Adipose tissue (tissue), 3 donors: ENCODE data around the gene ST8SIA4. TPM values are rescaled to one million over a fixed set of nuclear protein-coding genes. Genes with fewer than 3 reads are reported as not detected.

Source experiments
- H3K27ac ChIP-seq: one replicate; pipeline ENCODE4 v1.5.1; 2013; ENCODE audit warnings: low read depth, low read length
- WGBS, 3 donors: extraction: QIAGEN DNeasy Blood & Tissue Kit; methylation state at CpG; one replicate each; pipeline ENCODE4 v1.1.7; 2013; 5-methylcytosine and 5-hydroxymethylcytosine counted together
- polyA plus RNA-seq, 3 donors: library from polyadenylated mRNA; stranded (reverse); fragments of 200-250 nt; gene quantifications; one replicate each; pipeline ENCODE4 v1.2.3, GENCODE V29; 2013
- donor health status: healthy with polysubstance abuse.
- donor health status: Bipolar disorder and iron deficiency.
- donor health status: healthy.

Gene ST8SIA4
- polyA plus RNA-seq, 3 donors, result 0.45 to 3.1 (median 2.7) TPM

DNA sequence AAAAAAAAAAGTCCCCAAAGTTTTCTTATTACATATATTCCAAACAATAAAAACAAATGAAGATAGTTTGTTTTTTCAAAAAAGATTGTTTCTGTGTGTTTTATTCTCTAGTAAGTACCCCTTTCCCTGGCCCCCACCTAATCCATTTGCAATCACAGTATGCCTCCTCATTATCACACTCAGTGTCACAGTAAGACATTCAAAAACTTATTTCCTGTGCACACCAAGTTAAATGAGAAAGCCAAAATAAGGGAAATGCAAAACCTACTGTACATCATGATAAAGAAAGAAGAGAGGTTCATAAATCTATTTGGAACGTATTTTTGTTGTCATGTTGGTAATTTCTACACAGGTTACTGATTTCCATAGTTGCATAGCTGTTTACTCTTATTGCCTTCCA, 62.3 kb downstream of the ST8SIA4 start:
- H3K27ac ChIP-seq, result no peak overlapping the region
- 31 to 37% (median 36%) methylated on average over 1 of the region's 1 CpG for WGBS, 3 donors

DNA sequence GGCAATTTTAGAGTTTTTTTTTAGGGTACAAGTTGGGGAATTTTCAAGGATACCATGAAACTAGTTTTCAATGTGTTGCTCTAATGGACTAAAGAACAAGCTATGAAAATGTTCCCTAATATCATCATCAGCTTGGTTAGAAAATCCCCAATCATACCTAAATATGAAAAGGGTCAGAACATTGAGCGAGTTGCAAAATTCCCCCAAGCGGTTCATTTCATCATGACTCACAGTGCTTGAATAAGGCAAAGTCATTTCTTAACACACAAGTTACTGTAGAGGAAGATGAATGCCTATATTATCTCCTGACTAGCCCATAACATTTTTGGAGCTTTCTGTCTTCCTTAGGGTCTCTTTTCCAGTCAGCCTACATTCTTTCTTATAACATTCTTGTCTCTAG, 62.7 kb downstream of the ST8SIA4 start:
- no peak overlapping the region for H3K27ac ChIP-seq
- WGBS, 3 donors, result 44 to 71% (median 44%) methylated on average over 2 of the region's 2 CpGs

DNA sequence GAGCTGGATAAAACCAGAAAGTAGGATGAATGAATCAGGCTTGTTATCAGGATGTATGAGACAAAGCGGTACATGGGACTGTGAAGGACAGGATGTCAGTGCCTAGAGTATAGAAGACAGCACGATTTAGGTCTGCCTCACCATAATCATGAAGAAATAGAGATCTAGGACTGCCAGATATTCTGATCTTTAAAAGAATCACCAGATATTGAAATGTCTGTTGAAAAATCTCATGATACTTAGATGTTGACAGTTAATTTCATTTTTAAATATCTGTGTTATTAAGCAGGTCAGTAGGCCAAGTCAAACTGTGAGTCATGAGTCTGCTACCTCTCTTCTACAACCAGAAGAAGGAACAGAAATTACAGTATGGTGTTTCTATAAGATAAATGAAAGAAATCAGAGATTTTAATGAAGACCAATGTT, 65.0 kb downstream of the ST8SIA4 start:
- no peak overlapping the region for H3K27ac ChIP-seq
- 80 to 90% (median 85%) methylated on average over 2 of the region's 2 CpGs for WGBS, 3 donors

DNA sequence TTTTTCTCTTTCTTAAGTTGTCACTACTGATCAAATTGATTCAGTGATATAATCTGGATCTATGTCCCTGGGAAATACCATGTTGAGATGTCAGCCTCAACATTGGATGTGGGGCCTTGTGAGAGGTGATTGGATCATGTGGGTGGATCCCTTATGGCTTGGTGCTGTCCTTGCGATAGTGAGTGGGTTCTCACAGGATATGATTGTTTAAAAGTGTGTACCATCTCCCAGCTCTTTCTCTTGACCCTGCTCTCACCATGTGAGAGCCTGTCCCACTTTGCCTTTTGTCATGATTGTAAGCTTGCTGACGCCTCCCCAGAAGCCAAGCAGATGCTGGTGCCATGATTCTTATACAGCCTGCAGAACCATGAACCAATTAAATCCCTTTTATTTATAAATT, 68.6 kb downstream of the ST8SIA4 start:
- no peak overlapping the region for H3K27ac ChIP-seq
- WGBS, 3 donors, result 92 to 95% (median 94%) methylated on average over 2 of the region's 2 CpGs

DNA sequence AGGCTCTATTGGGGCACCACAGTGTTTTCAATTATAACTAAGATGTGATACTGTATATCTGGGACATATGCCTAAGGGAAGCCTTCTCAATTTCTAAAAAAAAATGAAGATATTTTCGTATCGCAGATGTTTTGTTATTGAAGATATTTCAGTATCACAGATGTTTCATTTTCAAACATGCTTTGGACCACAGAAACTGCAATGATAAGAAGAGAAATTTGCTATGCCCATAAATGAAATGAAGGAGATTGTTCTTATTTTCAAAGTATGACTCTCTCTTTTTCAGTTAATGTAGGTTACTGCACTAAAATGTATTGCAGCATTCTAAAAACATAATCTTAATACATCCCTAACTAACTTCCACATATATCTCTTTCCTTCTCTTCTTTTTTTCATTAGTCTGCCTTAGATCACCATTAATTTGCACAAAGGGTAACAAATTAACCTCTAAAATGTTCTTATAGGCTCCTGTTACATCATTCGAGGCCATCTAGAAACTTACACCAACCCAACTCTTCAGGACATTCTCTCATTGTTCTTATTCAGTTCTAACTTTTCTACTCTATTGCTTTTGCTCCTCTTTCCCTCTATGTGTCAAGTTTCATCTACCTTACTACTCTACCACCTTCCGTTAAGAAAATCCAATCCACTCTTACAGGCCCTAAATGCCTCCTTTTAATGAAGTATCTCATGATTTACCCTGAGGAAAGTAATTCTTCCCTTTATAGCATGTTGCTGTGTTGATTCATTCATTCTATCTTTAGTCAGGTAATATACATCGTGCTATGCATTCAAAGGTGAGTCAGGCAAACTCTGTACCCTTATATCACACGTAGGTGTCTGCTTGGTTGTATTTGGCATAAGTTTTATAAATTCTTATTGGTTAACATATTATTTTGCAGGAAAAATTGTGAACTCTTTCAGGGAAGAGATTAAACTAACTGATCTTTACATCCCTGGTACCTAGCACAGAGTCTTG, 70.5 kb downstream of the ST8SIA4 start:
- no peak overlapping the region for H3K27ac ChIP-seq
- 89 to 91% (median 90%) methylated on average over 6 of the region's 6 CpGs for WGBS, 3 donors

DNA sequence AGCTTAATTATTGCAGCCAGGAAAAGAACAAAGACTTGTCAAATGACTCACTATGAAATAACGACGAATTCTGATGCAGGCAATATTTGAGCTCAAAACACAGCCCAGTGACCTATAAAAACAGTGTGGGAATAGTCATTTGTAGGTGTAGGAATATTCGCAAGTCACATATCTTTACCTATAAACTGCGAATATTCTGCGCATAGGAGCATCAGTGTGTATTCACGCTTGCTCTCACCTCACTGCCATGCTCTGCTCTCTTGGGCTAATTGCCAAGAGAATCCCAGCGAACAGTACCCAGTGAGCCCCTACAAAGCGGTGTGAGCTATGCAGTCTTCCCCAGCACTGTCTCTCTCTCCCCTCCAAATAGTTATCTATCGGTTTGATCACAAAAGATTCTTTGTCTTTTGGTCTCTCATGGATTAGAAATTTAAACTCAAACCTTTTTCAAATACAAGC, 74.2 kb downstream of the ST8SIA4 start:
- no peak overlapping the region for H3K27ac ChIP-seq
- 87 to 93% (median 87%) methylated on average over 9 of the region's 9 CpGs for WGBS, 3 donors

DNA sequence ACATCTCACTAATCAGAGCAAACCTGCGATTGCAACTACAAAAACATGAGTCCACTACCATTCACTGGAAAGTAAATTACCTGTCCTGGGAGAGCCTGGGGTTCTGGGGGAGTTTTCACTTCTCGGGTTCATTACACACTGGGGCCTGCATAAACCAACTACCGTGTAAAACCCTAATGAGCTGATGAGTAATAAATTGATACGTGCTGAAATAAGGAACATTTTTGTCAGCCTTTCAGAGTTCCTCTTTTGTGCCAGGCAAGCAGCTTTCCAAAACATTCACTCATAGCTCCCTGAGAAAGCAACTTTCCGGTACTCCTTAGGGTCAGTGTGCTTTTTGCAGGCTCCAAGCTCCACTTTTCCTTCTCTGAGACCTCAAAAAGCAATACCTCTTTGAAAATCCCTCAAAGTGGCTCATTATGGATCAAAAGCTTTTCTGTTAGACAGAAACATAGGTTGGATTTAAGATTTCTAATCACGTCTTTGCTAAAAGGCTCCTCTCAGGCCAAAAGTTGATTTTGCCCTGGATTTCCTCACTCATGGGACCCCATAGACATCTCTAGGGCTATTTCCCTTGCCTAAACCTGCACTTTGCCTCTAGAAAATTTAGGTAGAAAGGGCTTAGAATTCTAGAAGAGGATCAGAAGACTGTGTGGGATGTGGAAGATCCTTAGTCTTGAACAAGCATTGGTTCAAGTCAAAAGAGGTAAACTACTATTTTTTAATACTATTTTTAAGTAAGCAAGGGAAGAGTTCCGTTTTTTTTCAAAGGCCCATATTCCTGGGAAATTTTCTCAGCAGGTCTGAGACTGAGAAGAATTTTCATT, 74.8 kb downstream of the ST8SIA4 start:
- H3K27ac ChIP-seq, result no peak overlapping the region
- 29 to 66% (median 36%) methylated on average over 7 of the region's 7 CpGs for WGBS, 3 donors

DNA sequence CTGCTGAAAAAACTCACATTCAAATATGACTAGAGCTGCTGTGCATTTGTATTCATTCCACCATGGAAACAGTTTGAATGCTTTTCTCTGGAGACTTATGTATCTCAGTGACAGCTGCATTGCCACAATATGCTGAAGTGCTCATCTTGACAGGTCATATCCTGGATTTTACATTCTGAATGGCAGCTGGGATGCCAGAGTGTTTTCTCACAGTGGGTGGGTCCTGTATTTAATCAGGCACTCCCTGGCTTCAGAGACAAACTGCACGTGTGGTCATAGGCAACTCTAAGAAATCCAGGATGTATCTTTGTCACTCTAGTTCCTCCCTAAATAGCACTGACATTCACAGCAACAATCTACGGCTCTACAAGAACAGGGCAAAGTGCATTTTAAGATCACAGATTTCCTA, 75.6 kb downstream of the ST8SIA4 start:
- H3K27ac ChIP-seq, result no peak overlapping the region
- 2 to 29% (median 7%) methylated on average over 2 of the region's 2 CpGs for WGBS, 3 donors

DNA sequence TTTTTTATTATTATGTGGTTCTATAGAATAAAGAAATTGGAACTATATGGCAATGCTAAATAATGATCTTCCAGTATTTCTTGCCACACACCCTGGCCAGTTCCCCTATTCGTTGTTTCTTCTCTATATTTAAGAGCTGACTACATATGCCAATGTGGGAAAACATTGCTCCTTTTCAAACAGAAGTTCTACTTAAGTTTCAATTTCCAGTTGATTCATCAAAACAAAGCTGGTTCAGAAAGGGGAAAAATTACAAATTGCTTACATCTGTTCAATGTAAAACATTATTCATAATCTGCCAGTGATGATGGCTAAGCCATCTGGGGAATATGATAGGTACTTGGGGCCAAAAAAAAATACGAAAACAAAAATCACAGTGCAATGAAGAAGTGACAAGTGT, 76.9 kb downstream of the ST8SIA4 start:
- no peak overlapping the region for H3K27ac ChIP-seq
- WGBS, 3 donors, result 51 to 75% (median 66%) methylated on average over 2 of the region's 2 CpGs

DNA sequence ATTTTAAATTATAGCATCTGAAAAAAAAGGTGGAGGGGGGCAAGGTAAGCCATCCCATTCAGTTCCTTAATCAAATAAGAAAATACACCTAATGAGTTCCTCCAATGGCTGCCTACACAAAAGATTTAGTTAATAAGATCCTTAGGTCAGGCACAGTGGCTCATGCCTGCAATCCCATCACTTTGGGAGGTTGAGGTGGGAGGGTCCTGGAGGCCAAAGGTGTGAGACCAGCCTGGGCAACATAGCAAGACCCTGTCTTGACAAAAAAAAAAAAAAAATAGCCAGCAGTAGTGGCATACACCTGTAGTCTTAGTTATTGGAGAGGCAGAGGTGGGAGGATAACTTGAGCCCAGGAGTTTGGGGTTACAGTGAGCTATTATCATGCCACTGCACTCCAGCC, 78.4 kb downstream of the ST8SIA4 start:
- H3K27ac ChIP-seq, result no peak overlapping the region

DNA sequence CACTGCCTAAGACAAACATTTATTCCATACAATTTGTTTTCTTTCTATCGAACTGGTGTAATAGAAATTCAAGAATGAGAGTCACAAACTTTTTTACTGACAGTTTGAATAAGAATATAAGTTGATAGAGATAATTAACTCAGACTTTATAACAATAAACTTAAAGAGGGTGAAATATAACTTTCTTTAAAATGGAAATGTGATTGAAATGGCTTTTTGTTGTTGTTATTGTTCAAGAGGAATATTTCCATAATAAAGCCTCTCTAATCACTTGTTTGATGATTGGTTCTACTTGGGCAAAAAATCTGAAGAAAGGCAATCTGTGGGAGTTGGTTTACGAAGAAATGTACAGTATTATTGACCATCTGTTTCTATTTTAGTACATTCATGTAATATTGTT, 79.3 kb downstream of the ST8SIA4 start:
- WGBS, 3 donors, result 65 to 88% (median 87%) methylated on average over 2 of the region's 2 CpGs
- H3K27ac ChIP-seq, result no peak overlapping the region

DNA sequence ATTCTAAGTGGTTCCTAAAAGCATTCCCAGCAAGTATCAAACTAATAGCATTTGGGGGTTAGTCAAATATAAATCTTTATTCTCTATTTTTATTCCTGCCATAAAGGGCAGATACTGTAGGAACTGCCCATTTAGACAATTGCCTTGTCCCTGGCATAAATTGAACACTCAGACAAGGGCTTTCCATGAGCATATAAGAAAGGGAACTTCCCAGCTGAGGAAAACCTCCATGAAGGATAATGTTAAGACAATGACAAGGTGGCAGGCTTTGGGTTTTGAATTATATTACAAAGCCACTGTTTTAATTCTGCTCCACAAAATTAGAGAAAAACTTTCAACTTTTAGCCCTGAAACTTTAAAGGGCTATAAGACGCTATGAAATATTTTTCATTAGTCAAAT, 81.3 kb downstream of the ST8SIA4 start:
- no peak overlapping the region for H3K27ac ChIP-seq
- WGBS, 3 donors, result 91 to 98% (median 95%) methylated on average over 1 of the region's 1 CpG

DNA sequence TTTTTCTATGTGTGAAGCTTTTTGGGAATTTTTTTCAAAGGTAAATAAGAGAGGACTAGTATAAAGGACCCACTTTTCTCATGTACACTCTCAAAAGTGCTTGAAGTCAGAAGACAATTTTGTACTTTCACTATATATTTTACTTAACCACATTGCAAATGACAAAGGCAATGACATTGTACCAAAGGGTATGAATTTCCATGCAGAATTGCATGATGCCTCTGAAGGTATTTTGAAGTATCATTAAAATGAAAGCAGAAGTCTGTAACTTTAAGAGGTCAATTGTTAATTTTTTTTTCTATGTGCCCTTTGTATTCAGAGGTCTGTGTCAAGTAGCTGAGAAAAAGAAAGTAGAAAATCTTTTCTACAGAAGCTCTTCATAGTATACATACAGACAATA, 84.7 kb downstream of the ST8SIA4 start:
- no peak overlapping the region for H3K27ac ChIP-seq

DNA sequence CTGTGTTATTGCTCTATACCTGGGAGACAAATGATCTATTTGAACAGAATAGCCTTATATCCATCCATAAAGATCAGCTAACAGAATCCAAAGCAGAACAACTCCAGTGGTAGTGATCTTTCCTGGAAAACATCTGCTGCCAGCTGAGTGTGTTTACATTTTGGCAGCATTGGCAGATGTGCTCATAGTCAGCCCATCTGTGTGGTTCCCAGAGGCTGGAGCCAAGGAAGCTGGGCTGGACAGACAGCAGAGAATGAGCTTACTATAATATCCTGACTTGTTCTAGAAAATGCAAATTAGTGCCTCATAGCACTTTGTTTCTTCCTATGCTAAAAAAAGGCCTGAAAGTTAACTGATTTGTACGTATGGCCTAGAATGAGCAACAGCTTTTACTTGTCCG, 99.7 kb downstream of the ST8SIA4 start:
- no peak overlapping the region for H3K27ac ChIP-seq
- 60 to 91% (median 85%) methylated on average over 2 of the region's 2 CpGs for WGBS, 3 donors

DNA sequence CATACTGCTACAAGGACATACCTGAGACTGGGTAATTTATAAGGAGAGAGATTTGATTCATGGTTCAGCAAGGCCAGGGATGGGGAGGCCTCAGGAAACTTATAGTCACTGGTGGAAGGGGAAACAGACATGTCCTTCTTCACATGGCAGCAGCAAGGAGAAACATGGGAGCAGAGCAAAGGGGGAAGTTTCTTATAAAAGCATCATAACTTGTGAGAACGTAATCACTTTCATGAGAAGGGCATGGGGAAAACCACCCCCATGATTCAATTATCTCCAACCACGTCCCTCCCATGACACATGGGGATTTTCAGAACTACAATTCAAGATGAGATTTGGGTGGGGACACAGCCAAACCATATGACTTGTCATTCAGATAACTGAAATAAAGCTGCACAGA, 100.9 kb downstream of the ST8SIA4 start:
- 81 to 85% (median 83%) methylated on average over 2 of the region's 2 CpGs for WGBS, 3 donors

DNA sequence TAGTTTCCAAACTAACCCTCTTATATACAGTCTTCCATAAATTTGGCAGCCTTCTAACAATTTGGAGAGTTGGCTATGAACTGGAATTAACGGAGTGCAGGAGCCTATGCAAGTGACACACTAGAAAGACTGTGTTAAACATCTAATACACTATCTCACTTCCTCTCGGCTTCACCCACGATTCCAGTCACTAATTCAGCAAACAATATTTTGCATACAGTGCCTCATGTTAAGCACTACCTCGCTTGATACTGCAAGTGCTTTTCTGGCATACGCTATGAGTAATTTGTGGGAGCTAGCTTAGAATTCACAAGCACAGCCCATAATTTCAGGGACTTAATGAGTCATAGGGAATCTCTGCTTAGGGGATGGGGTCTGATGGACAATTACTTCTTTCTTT, 102.5 kb downstream of the ST8SIA4 start:
- H3K27ac ChIP-seq, result no peak overlapping the region
- 86 to 91% (median 88%) methylated on average over 5 of the region's 5 CpGs for WGBS, 3 donors

More for the DNA sequence above, 100.9 kb downstream of the ST8SIA4 start:
- H3K27ac ChIP-seq, result no peak overlapping the region

DNA sequence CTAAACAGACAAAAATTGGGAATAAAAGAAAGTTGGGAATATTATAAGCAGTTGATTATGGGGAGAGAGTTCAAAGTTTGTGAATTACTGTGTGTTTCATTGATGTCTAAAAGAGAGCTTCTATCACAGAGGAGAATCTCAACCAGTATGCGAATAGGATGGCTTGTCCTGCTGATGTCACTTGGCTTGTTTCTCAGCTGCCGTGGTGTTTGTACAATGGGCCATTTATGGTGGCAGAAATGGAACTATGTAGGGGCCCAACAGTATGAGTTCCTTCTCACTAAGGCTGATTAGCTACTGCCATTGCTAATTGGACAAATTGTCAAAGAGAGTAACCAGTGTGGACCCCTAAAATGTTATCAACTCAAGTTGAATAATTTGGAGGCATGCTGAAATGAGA, 103.9 kb downstream of the ST8SIA4 start:
- H3K27ac ChIP-seq, result no peak overlapping the region
- WGBS, 3 donors, result 66 to 96% (median 94%) methylated on average over 2 of the region's 2 CpGs

DNA sequence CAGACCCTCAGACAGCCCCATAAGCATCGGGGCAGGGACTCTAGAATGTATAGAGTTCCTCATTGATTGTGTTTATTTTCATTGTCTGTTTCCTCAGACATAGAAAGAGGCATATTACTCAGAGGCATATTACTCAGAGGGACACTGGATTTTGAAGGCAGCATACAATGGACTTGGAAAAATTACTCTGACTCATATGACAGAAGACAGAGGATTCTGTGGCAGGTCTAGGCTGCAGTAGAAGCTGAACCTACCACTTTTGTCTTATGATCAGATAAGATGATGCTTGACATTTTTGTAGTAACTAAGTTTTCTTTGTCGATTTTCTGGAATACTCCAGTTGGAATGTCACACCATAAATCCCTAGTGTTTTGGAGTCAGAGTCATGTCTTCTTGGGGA, 105.2 kb downstream of the ST8SIA4 start:
- H3K27ac ChIP-seq, result no peak overlapping the region
- WGBS, 3 donors, result 78 to 85% (median 83%) methylated on average over 2 of the region's 2 CpGs

DNA sequence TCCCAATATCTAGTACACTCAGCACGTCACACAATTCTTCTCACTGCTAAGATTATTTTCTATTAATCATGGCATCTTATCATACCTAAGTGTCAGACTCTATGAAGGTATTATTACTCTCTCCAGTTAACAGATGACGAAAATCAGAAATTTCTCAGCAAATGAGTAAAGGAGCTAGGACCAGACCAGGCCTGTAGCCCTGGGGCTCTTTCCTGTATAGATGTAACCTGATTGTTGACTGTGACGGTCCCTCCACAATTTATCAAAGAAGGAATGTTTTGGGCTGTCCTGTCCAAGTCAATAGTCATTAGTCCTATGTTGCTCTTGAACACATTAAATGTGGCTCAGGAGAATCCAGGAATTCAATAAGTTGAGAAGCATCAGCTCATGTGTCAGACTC, 106.2 kb downstream of the ST8SIA4 start:
- H3K27ac ChIP-seq, result no peak overlapping the region
- 74 to 90% (median 78%) methylated on average over 3 of the region's 3 CpGs for WGBS, 3 donors
